GM12878 (cell line): ENCODE measurements around the gene OR7G3. TPM values are rescaled to one million over a fixed set of nuclear protein-coding genes. Genes with fewer than 3 reads are reported as not detected.
A peak's percentile ranks its signal among the peaks of the same experiment; 100 is the strongest.

Source experiments
- ATF3 ChIP-seq: IDR thresholded peaks from 2 replicates; pipeline ENCODE4 v1.6.1; 2011; ENCODE audit warnings: low read depth, mild to moderate bottlenecking, low read length, moderate library complexity, borderline replicate concordance; ENCODE audit errors: extremely low read depth
- CEBPB ChIP-seq, 2 experiments: fragments of 150-350 bp in 1 of 2; IDR thresholded peaks; 2 replicates each; pipeline ENCODE4 v1.6.1; 2012 to 2014; ENCODE audit warnings: low read depth in 2 of 2, low read length in 2 of 2, borderline replicate concordance in 1 of 2, inconsistent platforms in 1 of 2
- CREM ChIP-seq: IDR thresholded peaks from 2 replicates; pipeline ENCODE4 v1.6.1; 2014; ENCODE audit warnings: antibody characterized with exemption, low read depth
- DPF2 ChIP-seq: fragments of 450-650 bp; IDR thresholded peaks from 2 replicates; pipeline ENCODE4 v1.6.1; 2017; ENCODE audit warnings: mild to moderate bottlenecking
- EED ChIP-seq: sonication (generic); IDR thresholded peaks from 2 replicates; pipeline ENCODE4 v1.6.1; 2016; ENCODE audit warnings: antibody characterized with exemption, low read depth
- ETV6 ChIP-seq, 2 experiments: fragments of 450-650 bp in 1 of 2; IDR thresholded peaks in 1 of 2; conservative IDR thresholded peaks in 1 of 2; 2 replicates each; pipeline ENCODE4 v1.6.1; 2014; ENCODE audit warnings: antibody characterized with exemption in 1 of 2, borderline replicate concordance in 1 of 2, low read depth in 1 of 2, mild to moderate bottlenecking in 1 of 2, moderate library complexity in 1 of 2
- HDAC6 ChIP-seq: fragments of 200-600 bp; sonication (generic); IDR thresholded peaks from one replicate; pipeline ENCODE4 v1.8.0; 2017; ENCODE audit warnings: antibody characterized with exemption; ENCODE audit not compliant: unreplicated experiment
- IRF5 ChIP-seq: fragments of 450-650 bp; IDR thresholded peaks from 2 replicates; pipeline ENCODE4 v1.6.1; 2017; ENCODE audit warnings: borderline replicate concordance
- JUND ChIP-seq: IDR thresholded peaks from 2 replicates; pipeline ENCODE4 v1.6.1; 2012; ENCODE audit warnings: low read depth, mild to moderate bottlenecking, low read length, improper control_type of control experiment, moderate library complexity
- KLF5 ChIP-seq: fragments of 450-650 bp; IDR thresholded peaks from 2 replicates; pipeline ENCODE4 v1.6.1; 2014; ENCODE audit warnings: mild to moderate bottlenecking; ENCODE audit not compliant: partially characterized antibody
- PAX8 ChIP-seq: fragments of 450-650 bp; IDR thresholded peaks from 2 replicates; pipeline ENCODE4 v1.6.1; 2017; ENCODE audit warnings: mild to moderate bottlenecking, moderate library complexity
- PBX3 ChIP-seq: IDR thresholded peaks from 2 replicates; pipeline ENCODE4 v1.6.1; 2011; ENCODE audit warnings: mild to moderate bottlenecking, low read depth, low read length, moderate library complexity; ENCODE audit not compliant: insufficient replicate concordance
- POLR2A ChIP-seq: IDR thresholded peaks from 2 replicates; pipeline ENCODE4 v1.6.1; 2011; ENCODE audit warnings: low read depth, mild to moderate bottlenecking, low read length
- SMAD1 ChIP-seq: fragments of 450-650 bp; IDR thresholded peaks from 2 replicates; pipeline ENCODE4 v1.6.1; 2018; ENCODE audit warnings: mild to moderate bottlenecking, low read depth; ENCODE audit not compliant: partially characterized antibody
- SMC3 ChIP-seq: IDR thresholded peaks from 2 replicates; pipeline ENCODE4 v1.6.1; 2011; ENCODE audit warnings: low read length, improper control_type of control experiment, borderline replicate concordance
- SUPT20H ChIP-seq: IDR thresholded peaks from 2 replicates; pipeline ENCODE4 v1.6.1; 2011; ENCODE audit warnings: low read depth, mild to moderate bottlenecking, low read length, moderate library complexity, borderline replicate concordance; ENCODE audit not compliant: control insufficient read depth
- TAF1 ChIP-seq: IDR thresholded peaks from 2 replicates; pipeline ENCODE4 v1.6.1; 2011; ENCODE audit warnings: mild to moderate bottlenecking, low read depth, low read length, borderline replicate concordance
- USF1 ChIP-seq: IDR thresholded peaks from 2 replicates; pipeline ENCODE4 v1.6.1; 2011; ENCODE audit warnings: borderline replicate concordance, low read depth, mild to moderate bottlenecking, moderate library complexity, mixed read lengths, low read length; ENCODE audit not compliant: insufficient read depth; ENCODE audit errors: extremely low read length
- ZBED1 ChIP-seq: IDR thresholded peaks from 2 replicates; pipeline ENCODE4 v1.6.1; 2016; ENCODE audit warnings: borderline replicate concordance
- ZNF384 ChIP-seq: IDR thresholded peaks from 2 replicates; pipeline ENCODE4 v1.6.1; 2012; ENCODE audit warnings: low read depth, mild to moderate bottlenecking, low read length, improper control_type of control experiment, borderline replicate concordance
- ZNF687 ChIP-seq: fragments of 450-650 bp; IDR thresholded peaks from 2 replicates; pipeline ENCODE4 v1.6.1; 2017; ENCODE audit warnings: mild to moderate bottlenecking, moderate library complexity
- polyA plus RNA-seq, 11 experiments: library from polyadenylated mRNA; depleted of rRNA in 4 of 11; unstranded in 6 of 11; stranded (reverse) in 5 of 11; fragments of >200 nt; fragmentation: Nextera tagmentation in 4 of 11; fragmentation: Illumina TruSeq in 1 of 11; extraction: Ambion mirVana in 4 of 11; extraction: Trizol in 1 of 11; gene quantifications; 1 replicate in 1 of 11; 2 replicates in 10 of 11; pipeline versions ENCODE4 v1.2.1 to v1.2.3, GENCODE V29; 2011 to 2016; ENCODE audit warnings: inconsistent platforms in 2 of 11, missing spikeins in 2 of 11, low read depth in 1 of 11
- total RNA-seq, 4 experiments: library from RNA; depleted of rRNA in 3 of 4; stranded (reverse); fragments of >200 nt in 3 of 4; fragmentation: Illumina TruSeq in 1 of 4; extraction: Trizol in 1 of 4; gene quantifications; 2 replicates each; pipeline versions ENCODE4 v1.2.1 to v1.2.3, GENCODE V29; 2013 to 2021

OR7G3 gene
- total and polyA plus RNA-seq, 10 of the 15 experiments (the other 5 are each of a cell fraction or from before 2014, with no cell fraction given): not detected

- peak; percentile 64; the same call in 1 of the 2 replicates for TF ChIP-seq ZNF687
- TF ChIP-seq PBX3: peak; percentile 18
- TF ChIP-seq SUPT20H: no peak
- TF ChIP-seq TAF1: peak; percentile 86
- TF ChIP-seq JUND: no peak
- TF ChIP-seq IRF5: peak; percentile 80
- TF ChIP-seq ZNF384: no peak
- no peak for TF ChIP-seq HDAC6
- TF ChIP-seq SMAD1: peak; percentile 61
- no peak for TF ChIP-seq SMC3
- no peak for TF ChIP-seq PAX8
- no peak for TF ChIP-seq ETV6 (conservative IDR thresholded peaks at IDR 0.05 in 1 of 2, IDR thresholded peaks at IDR 0.05 in 1 of 2; ENCODE audit: borderline replicate concordance in 1 of 2, low read depth in 1 of 2)
- no peak for TF ChIP-seq CEBPB (IDR thresholded peaks at IDR 0.05; ENCODE audit: borderline replicate concordance in 1 of 2, low read depth in 2 of 2, low read length in 2 of 2)
- TF ChIP-seq DPF2: no peak
- TF ChIP-seq POLR2A: peak; percentile 96
- TF ChIP-seq KLF5: peak; percentile 89
- TF ChIP-seq USF1: peak; percentile 21
- TF ChIP-seq CREM: peak; percentile 81
- no peak for TF ChIP-seq EED
- TF ChIP-seq ZBED1: no peak
- TF ChIP-seq ATF3: no peak
Measured at GRCh38 chr19:9140159-9140874, 13.6 kb upstream of the OR7G3 start, which contains the start of gene ZNF317 (continued).
